Measurements from ENCODE around the gene VAC14. TPM values are rescaled to one million over a fixed set of nuclear protein-coding genes. Genes with fewer than 3 reads are reported as not detected.

The VAC14 gene
- total RNA-seq, 4 donors from 2014 or later = 18.6 to 32.2 (median 25.9) TPM

DNA sequence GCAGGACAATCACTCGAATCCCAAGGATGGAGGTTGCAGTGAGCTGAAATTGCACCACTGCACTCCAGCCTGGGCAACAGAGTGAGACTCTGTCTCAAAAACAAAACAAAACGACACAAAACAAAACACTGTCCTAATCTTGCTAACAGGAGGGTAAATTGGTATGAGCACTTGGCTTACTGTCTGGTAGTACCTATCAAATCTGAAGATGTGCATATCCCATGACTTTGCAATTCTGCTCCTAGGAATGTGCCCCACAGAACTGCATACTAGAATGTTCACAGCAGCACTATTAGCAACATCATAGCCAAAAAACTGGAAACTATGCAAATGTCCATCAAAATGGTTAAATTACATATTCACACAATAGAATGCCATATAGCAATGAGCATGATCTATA lies 130.8 kb downstream of the VAC14 start:
- Histone ChIP-seq H3K4me3 (no peak overlapping the region), H3K4me1 (no peaks in the 10 kb centered on the region)
- intact Hi-C loops (cut with DNase I) = no loop called here

DNA sequence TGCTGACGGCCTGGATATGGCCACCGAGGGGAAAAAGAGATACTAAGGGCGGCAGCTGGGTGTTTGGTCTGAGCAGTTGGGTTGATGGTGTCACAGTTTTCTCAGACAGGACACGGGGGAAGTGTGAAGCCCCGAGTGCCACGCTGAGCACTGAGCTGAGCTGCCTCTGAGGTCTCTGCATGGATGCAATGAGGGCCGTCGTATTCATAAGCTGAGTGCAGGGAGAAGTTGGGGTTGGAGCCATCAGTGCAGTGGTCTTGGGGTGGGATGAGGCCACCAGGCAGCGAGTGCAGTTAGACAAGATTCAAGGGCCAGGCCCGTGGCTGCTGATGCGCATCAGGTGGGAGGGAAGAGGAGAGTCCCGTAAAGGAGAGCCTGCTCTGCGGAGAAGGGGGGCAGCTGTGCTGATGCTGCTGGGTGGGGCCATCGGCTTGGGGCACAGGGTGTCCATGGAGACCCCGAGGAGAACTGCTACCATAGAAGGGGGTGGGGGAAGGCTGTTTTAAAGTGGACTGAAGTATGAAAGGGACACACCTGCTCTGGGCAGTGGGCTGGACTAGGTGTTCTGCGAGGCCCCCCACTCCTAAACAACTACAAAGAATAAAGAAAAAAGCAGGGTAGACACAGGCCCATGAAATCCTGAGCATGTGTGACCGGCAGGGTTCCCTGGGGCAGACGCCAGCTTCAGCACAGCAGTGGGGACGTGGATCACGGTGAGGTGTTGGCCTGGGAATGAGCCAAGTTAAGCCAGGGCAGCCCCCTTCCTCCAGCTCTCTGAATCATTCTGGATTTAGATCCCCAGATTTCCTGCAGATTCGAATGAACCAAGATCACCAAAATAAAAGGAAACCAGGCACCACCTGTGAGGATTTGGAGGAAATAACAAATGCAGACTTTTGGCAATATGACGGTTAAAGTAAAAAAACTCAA lies 134.9 kb downstream of the VAC14 start:
- Histone ChIP-seq H3K27ac (no peak overlapping the region), H3K27me3 (no peaks in the 10 kb centered on the region), H3K9me3 (no peaks in the 10 kb centered on the region), H3K36me3 (peaks cover 35 to 97% (median 45%) of the 10 kb centered on the region in 3 donors), H3K4me1 (peaks cover 0 to 17% (median 0%) of the 10 kb centered on the region in 3 donors), H3K4me3 (no peak overlapping the region)
- DNase-seq = no peak
- intact Hi-C loops (cut with DNase I) = no loop called here
- TF ChIP-seq POLR2A (IDR thresholded peaks at IDR 0.05) = no peak
- TF ChIP-seq, protein P1, sequence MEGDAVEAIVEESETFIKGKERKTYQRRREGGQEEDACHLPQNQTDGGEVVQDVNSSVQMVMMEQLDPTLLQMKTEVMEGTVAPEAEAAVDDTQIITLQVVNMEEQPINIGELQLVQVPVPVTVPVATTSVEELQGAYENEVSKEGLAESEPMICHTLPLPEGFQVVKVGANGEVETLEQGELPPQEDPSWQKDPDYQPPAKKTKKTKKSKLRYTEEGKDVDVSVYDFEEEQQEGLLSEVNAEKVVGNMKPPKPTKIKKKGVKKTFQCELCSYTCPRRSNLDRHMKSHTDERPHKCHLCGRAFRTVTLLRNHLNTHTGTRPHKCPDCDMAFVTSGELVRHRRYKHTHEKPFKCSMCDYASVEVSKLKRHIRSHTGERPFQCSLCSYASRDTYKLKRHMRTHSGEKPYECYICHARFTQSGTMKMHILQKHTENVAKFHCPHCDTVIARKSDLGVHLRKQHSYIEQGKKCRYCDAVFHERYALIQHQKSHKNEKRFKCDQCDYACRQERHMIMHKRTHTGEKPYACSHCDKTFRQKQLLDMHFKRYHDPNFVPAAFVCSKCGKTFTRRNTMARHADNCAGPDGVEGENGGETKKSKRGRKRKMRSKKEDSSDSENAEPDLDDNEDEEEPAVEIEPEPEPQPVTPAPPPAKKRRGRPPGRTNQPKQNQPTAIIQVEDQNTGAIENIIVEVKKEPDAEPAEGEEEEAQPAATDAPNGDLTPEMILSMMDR (IDR thresholded peaks at IDR 0.05) = no peak
- 79 to 84% methylated on average over 21 to 22 of the region's 22 CpGs for WGBS, 2 donors

More for the DNA sequence above, 130.8 kb downstream of the VAC14 start:
- H3K27ac ChIP-seq = no peak overlapping the region
- TF ChIP-seq, protein P1 (IDR thresholded peaks at IDR 0.05) = no peak
- no peak for TF ChIP-seq POLR2A (IDR thresholded peaks at IDR 0.05)
- H3K27me3 ChIP-seq = no peaks in the 10 kb centered on the region
- H3K36me3 ChIP-seq = peaks cover 13 to 100% (median 22%) of the 10 kb centered on the region in 3 donors
- 81 to 90% methylated on average over 2 of the region's 2 CpGs for WGBS, 2 donors
- H3K9me3 ChIP-seq = no peaks in the 10 kb centered on the region
- no peak for DNase-seq

DNA sequence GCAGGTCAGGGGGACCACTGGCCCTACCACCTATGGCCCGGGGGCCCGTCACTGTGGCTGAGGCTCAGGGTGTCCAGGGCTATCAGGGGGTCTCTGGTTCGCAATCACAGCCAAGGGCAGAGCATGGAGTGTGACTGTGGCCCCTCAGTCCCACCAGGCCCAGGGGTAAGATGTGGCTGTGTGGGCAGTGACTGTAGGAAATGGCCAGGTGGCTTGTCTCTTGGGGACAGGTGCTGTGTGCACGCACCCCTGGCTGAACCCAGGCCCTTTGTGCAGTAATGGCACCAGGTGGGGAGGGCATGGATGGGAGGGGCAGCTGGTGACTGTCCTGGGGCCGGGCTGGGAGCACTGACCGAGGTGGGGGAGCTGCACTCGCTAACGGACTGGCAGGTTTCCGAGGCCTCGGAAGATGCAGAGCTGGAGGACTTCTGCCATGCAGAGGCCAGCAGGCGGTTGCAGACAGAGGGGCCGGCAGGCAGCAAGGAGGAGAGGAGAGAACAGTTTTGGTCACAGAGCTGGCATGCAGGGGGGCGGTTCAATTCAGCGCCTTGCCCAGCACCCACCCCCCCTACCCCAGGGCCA lies 135.8 kb downstream of the VAC14 start:
- intact Hi-C loops (cut with DNase I) = no loop called here
- Histone ChIP-seq H3K27me3 (no peaks in the 10 kb centered on the region), H3K4me3 (no peak overlapping the region), H3K27ac (no peak overlapping the region), H3K4me1 (peaks cover 0 to 21% (median 0%) of the 10 kb centered on the region in 3 donors), H3K36me3 (peaks cover 35 to 88% (median 45%) of the 10 kb centered on the region in 3 donors), H3K9me3 (no peaks in the 10 kb centered on the region)
- DNase-seq = no peak
- TF ChIP-seq, protein P1 (IDR thresholded peaks at IDR 0.05) = no peak
- no peak for TF ChIP-seq POLR2A (IDR thresholded peaks at IDR 0.05)
- WGBS, 2 donors = 74 to 95% methylated on average over 6 to 8 of the region's 14 CpGs

DNA sequence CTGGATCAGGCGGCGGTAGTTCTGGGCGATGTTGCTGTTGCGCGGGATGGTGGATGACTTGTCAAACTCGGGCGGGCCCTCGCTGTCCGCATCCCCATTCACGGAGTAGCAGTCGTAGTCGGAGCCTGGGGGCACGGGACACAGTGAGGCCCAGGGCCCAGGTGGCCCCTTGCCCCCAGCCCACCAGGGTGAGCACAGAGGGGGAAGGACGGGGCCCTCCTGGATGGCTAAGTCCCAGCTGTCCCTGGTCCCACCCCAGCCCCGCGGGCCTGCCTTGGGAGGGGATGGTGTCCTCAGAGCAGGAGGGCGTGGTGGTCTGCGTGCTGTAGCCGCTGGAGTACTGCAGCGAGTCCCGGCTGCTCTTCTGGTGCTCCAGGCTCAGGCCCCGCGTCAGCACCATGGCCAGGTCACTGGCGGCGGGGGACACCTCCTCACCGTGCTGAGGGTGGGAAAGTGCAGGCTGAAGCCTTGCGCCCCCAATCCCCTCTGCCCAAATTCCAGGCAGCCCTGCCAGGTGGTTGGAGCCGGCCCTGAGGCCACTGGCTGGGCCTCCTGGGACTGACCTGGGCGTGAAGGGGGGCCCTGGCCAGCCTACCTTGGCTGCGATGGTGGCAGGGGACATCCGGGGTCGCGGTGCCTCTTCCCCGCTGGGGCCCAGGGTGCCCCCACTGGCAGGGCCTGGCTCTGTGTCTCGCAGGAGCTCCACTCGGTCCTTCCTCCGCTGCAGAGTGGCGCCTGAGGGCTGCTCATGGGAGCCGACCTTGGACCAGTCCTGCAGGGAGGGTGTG lies 136.4 kb downstream of the VAC14 start:
- Histone ChIP-seq H3K27me3 (no peaks in the 10 kb centered on the region), H3K36me3 (peaks cover 35 to 81% (median 39%) of the 10 kb centered on the region in 3 donors), H3K27ac (no peak overlapping the region), H3K4me3 (no peak overlapping the region), H3K4me1 (peaks cover 0 to 21% (median 0%) of the 10 kb centered on the region in 3 donors), H3K9me3 (no peaks in the 10 kb centered on the region)
- intact Hi-C loops (cut with DNase I) = no loop called here
- WGBS, 2 donors = no CpG with 5 or more reads among the region's 39 CpGs
- no peak for DNase-seq
- TF ChIP-seq, protein P1 (IDR thresholded peaks at IDR 0.05) = no peak
- no peak for TF ChIP-seq POLR2A (IDR thresholded peaks at IDR 0.05)

All from esophagus squamous epithelium (tissue), 5 donors.